ENCODE results near the gene RASA2. TPM values are rescaled to one million over a fixed set of nuclear protein-coding genes. Genes with fewer than 3 reads are reported as not detected.

RASA2 gene
- total and polyA plus RNA-seq, 2 of the 8 experiments (the other 6 are each of a cell fraction or from before 2014, with no cell fraction given), result 3.5 to 15.9 TPM

GRCh38 chr3:141484701-141485287 is 2.0 kb upstream of the RASA2 start (continued):
- TF ChIP-seq ATF3 (IDR thresholded peaks at IDR 0.05; ENCODE audit: insufficient read depth, low read depth, low read length) (no peak), ATF2 (IDR thresholded peaks at IDR 0.05; ENCODE audit: low read length) (no peak), POU5F1 (IDR thresholded peaks at IDR 0.05; ENCODE audit: low read depth, low read length) (no peak), POLR2AphosphoS5 (IDR thresholded peaks at IDR 0.05; ENCODE audit: low read depth, low read length) (no peak), RXRA (IDR thresholded peaks at IDR 0.05; ENCODE audit: insufficient read depth, low read depth, low read length) (no peak), TAF7 (optimal IDR thresholded peaks at IDR 0.05; ENCODE audit: borderline replicate concordance, low read depth, low read length) (no peak)

All from H1 (cell line).